Activated naive CD4-positive, alpha-beta T cell treated with anti-CD3 and anti-CD28 coated beads, Interleukin-2, amount 50 U/mL, for 24 hours (primary cell): ENCODE data around the gene NFIA.
"Not testable (repeated sequence)": the region's sequence is repeated elsewhere in the genome, so short reads cannot be mapped to it uniquely, and the experiment has no call there.

Experiments
- H3K27ac Mint-ChIP-seq: one replicate; pipeline ENCODE4 v1.8.0; 2021; ENCODE audit warnings: mild to moderate bottlenecking, mixed read lengths
- H3K27me3 Mint-ChIP-seq: one replicate; pipeline ENCODE4 v1.8.0; 2021; ENCODE audit warnings: mixed read lengths
- H3K36me3 Mint-ChIP-seq: one replicate; pipeline ENCODE4 v1.8.0; 2021; ENCODE audit warnings: mixed read lengths
- H3K4me1 Mint-ChIP-seq: one replicate; pipeline ENCODE4 v1.8.0; 2021; ENCODE audit warnings: mixed read lengths
- H3K4me3 Mint-ChIP-seq: one replicate; pipeline ENCODE4 v1.8.0; 2021; ENCODE audit warnings: mild to moderate bottlenecking, mixed read lengths
- H3K9me3 Mint-ChIP-seq: one replicate; pipeline ENCODE4 v1.8.0; 2021; ENCODE audit warnings: mixed read lengths

Gene NFIA

DNA sequence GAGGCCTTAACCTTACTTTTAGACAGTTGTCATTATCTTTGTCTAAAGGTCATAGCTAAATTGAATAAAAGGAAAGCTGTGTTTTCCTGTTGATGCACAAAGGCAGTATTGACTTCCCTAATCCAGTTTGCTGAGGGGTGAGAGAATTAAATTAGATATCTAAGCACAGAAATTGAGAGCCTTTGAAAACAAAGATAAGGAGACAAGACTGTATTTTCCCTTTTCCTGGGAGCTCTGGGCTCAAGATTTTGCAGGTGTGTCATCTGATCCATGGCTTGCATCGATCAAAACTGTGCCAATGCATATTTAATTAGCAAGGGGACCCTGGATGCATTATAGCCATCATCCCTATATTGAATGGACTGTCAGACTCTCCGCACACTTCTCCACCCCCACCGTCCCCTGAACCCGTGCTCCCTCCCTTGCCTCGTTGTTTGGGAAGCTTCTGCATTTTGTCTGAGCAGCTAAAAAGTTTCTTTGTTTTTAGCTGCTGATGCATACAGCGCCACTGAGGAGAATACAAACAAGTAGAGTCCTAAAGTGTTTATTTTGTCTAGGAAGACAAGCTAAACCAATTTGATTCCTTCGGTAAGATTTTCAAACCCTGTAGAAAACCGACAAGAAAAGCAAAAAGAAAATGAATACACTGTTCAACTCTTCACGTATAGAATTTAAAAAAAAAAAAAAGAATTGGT, 186.3 kb downstream of the NFIA start:
- Mint-ChIP-seq H3K36me3 (no peaks in the 10 kb centered on the region), H3K4me3 (no peak overlapping the region), H3K27me3 (no peaks in the 10 kb centered on the region), H3K27ac (no peak overlapping the region), H3K4me1 (no peaks in the 10 kb centered on the region), H3K9me3 (no peaks in the 10 kb centered on the region)

DNA sequence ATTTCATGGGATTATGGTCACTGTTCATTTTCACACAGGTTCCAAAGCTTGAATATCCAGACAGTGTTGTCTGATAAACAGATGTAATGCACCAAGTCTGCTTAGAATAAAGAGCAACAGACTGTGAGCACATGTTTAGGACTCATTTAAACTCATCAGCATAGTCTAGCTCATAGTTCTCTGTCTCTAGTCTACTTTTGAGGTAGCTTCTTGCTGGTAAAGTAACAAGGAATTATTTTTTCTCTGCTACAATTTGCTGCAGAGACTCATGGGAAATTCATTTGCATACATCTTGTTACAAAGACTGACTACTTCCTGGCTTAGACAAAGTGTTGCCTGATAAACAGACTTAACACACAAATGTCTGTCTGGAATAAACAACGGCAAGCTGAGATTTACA, 187.2 kb downstream of the NFIA start:
- H3K27me3 Mint-ChIP-seq: no peaks in the 10 kb centered on the region
- no peaks in the 10 kb centered on the region for H3K36me3 Mint-ChIP-seq
- no peaks in the 10 kb centered on the region for H3K9me3 Mint-ChIP-seq
- no peak overlapping the region for H3K27ac Mint-ChIP-seq
- H3K4me3 Mint-ChIP-seq: no peak overlapping the region
- H3K4me1 Mint-ChIP-seq: no peaks in the 10 kb centered on the region

DNA sequence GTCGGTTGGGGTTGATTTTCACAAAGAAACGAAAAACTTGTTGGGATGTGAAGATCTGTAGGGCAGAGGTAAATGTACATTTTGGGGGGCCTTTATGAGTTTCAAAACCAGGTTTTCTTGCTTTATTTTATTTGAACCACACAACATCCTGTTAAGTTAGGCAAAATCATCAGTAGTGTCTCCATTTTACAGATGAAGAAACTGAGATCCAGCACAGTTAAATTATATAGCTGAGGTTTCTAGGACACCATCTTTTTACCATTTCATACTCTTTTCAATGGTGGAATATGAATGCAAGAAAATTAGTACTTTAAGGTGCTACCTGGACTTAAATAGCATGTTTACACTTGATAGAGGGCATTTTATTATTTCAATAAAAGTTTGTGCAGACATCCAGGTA, 187.7 kb downstream of the NFIA start:
- Mint-ChIP-seq H3K4me1 (no peaks in the 10 kb centered on the region), H3K36me3 (no peaks in the 10 kb centered on the region), H3K4me3 (no peak overlapping the region), H3K27ac (no peak overlapping the region), H3K27me3 (no peaks in the 10 kb centered on the region), H3K9me3 (no peaks in the 10 kb centered on the region)

DNA sequence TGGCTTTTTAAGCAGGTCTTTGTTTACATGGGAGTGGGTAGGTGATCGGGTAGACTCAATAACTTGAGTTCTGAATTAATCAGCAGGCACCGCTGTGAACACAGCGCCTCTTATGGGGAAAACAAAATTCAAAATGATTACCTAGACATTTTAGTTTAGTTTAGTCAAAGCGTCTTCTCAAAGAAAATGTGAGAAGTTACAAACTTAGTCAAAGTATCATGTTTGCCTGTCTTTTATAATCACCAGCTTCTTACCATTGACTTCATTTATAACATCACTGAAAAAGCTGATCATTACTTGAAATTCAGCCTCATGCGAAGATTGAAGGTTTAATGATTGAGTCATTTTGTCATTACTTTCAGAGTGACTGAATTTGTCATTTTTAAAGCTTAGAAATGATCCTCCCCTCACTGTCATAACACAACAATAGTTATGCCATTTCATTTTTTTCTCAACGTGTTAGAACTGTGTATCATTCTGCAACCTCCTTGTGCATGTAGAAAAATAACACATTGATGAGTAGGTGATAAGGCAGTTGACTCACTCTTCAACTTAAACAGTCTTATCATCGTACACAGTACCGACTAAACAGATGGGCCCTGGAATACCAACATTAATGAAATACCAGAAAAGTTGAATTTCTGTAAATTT, 188.5 kb downstream of the NFIA start:
- no peaks in the 10 kb centered on the region for H3K9me3 Mint-ChIP-seq
- no peak overlapping the region for H3K4me3 Mint-ChIP-seq
- no peaks in the 10 kb centered on the region for H3K4me1 Mint-ChIP-seq
- no peaks in the 10 kb centered on the region for H3K27me3 Mint-ChIP-seq
- no peak overlapping the region for H3K27ac Mint-ChIP-seq
- H3K36me3 Mint-ChIP-seq: no peaks in the 10 kb centered on the region

DNA sequence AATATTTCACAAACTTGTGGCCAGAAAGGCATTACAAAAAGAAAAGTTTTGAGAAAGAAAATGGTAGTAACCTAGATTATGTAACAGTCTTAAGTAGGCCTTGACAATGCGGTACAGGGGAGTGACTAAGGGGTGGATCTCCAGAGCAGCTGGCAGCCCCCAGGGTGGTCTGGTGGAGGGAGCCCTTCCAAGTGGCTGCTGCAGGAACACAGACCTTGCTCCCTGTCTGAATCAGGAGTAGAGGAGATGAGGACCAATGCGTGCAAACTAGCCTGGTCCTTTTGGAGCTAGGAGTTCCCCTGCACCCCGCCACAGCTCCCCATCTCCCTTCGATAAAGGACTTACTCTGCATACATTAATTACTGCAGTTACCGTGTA, 189.0 kb downstream of the NFIA start:
- Mint-ChIP-seq H3K4me1 (no peaks in the 10 kb centered on the region), H3K36me3 (no peaks in the 10 kb centered on the region), H3K4me3 (no peak overlapping the region), H3K9me3 (no peaks in the 10 kb centered on the region), H3K27me3 (no peaks in the 10 kb centered on the region), H3K27ac (no peak overlapping the region)

DNA sequence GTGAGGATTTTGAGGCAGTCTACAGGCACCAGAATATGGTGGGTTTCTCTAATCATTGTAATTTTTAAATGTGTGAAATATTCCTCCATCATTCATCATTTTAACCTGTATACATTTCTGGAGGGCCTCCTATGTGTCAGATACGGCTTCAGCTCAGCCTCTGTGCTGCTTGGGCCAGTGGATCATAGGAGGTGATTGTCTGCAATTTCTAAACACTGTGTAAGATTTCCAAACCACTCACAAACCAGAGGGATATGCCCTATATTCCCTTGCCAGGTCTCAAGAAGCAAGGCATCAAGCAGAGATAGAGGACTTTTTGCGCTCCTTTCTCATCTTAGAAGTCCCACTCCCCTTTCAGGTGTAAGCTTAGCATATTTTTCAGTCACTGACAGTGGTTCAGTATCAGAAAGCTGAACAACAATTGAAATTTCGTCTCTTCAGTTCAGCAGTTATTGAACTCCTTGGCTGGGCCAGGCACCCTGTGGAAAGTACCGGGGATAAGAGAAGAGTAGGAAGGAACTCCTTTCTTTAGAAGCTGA, 190.9 kb downstream of the NFIA start:
- no peaks in the 10 kb centered on the region for H3K27me3 Mint-ChIP-seq
- no peaks in the 10 kb centered on the region for H3K36me3 Mint-ChIP-seq
- H3K27ac Mint-ChIP-seq: no peak overlapping the region
- no peaks in the 10 kb centered on the region for H3K4me1 Mint-ChIP-seq
- no peak overlapping the region for H3K4me3 Mint-ChIP-seq
- H3K9me3 Mint-ChIP-seq: no peaks in the 10 kb centered on the region

DNA sequence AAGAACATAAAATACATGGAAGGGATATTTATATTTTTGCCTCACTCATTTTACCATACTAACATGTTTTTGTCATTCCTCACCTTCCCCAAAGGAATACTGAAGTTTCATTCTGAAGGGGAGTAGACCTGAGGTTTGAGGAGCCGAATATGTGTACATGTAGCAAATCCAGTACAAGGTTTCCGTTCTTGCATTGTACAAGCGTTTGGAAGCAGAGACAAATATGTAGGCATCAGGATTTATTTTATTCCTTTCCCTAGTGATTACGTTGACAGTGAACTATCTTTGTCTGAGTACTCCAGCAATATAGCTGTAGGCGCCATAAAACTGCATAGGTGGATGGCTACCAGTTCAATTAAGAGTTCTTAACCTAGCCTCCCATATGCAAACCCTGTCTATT, 191.5 kb downstream of the NFIA start:
- no peaks in the 10 kb centered on the region for H3K36me3 Mint-ChIP-seq
- no peak overlapping the region for H3K4me3 Mint-ChIP-seq
- H3K4me1 Mint-ChIP-seq: no peaks in the 10 kb centered on the region
- no peak overlapping the region for H3K27ac Mint-ChIP-seq
- no peaks in the 10 kb centered on the region for H3K9me3 Mint-ChIP-seq
- no peaks in the 10 kb centered on the region for H3K27me3 Mint-ChIP-seq

DNA sequence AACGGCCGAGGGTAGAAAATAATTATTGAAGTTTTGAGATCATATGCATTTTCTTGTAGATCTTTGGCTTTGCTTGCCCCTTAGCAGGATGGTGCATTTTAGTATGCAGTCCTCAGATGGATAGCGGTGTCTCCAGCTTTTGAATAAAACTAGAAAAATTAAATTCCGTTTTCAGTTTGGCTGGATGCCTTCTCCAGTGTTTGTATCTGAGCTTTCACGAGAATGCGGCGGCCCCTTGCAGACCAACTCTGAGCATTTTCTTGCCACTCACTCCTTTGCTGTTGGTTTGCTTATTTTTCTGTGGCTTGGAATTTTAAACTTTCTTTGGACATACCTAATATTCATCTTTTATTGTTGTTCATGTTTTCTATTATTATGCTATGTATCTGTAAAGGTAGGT, 192.6 kb downstream of the NFIA start:
- Mint-ChIP-seq H3K4me3 (no peak overlapping the region), H3K9me3 (no peaks in the 10 kb centered on the region), H3K27me3 (no peaks in the 10 kb centered on the region), H3K36me3 (no peaks in the 10 kb centered on the region), H3K4me1 (no peaks in the 10 kb centered on the region), H3K27ac (no peak overlapping the region)

DNA sequence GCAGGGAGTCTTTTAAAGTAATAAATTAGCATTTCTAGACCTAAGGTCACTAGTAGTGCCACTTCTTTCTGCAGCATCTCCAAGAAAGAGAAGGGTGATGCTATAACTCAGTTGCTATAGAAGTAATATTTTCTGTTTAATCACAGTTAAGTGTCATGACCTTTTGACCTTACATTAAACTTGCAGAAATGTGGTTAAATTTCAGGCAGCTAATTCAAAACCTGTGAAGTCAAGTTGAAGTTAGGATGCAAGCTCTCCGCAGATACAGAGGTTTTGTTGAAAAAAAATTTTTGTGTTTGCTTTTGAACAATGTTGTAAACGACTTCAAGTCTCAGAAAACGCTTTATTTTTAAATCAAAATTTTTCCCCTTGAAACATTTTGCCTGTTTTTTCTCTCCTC, 193.9 kb downstream of the NFIA start:
- H3K36me3 Mint-ChIP-seq: no peaks in the 10 kb centered on the region
- H3K9me3 Mint-ChIP-seq: no peaks in the 10 kb centered on the region
- no peaks in the 10 kb centered on the region for H3K27me3 Mint-ChIP-seq
- H3K27ac Mint-ChIP-seq: no peak overlapping the region
- H3K4me3 Mint-ChIP-seq: no peak overlapping the region
- H3K4me1 Mint-ChIP-seq: no peaks in the 10 kb centered on the region

DNA sequence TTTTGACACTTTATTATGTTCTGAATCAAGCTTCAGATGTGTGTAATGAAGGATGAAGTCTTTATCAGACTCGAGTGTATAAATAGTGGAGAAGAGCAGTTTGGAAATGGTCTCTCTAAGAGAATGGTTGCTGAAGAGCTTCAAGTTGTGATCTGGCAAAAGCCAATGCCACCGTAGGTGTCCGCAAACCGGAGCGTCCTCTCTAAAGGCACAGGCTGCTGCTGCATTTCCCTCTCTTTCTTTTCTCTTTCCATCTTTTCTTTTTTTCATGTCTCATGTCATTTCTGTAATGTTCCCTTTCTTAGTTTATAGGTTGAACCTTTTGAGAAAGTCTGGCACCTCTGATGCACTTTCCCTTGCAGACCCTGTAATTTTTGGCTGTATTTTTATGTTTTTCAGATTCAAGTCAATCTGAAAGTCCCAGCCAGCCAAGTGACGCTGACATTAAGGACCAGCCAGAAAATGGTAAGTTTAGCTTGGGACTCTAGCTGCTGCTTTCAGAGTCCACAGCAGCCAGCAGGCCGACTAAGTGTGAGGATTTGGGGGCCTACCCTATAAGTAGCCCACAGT, 194.8 kb downstream of the NFIA start:
- Mint-ChIP-seq H3K27ac (no peak overlapping the region), H3K27me3 (no peaks in the 10 kb centered on the region), H3K4me3 (no peak overlapping the region), H3K4me1 (no peaks in the 10 kb centered on the region), H3K36me3 (no peaks in the 10 kb centered on the region), H3K9me3 (no peaks in the 10 kb centered on the region)

DNA sequence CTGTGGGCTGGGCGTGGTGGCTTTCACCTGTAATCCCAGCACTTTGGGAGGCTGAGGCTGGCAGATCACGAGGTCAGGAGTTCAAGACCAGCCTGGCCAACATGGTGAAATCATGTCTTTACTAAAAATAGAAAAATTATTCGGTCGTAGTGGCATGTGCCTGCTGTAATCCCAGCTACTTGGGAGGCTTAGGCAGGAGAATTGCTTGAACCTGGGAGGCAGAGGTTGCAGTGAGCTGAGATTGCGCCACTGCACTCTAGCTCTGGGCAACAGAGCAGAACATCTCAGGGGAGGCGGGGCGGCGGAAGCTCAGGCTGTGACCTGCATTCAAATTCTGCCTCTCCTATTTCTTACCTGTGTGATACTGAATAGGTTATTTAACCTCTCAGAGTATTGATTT, 196.1 kb downstream of the NFIA start:
- not testable (repeated sequence) for H3K27ac Mint-ChIP-seq, H3K4me3 Mint-ChIP-seq, H3K9me3 Mint-ChIP-seq, H3K27me3 Mint-ChIP-seq, H3K4me1 Mint-ChIP-seq, H3K36me3 Mint-ChIP-seq

DNA sequence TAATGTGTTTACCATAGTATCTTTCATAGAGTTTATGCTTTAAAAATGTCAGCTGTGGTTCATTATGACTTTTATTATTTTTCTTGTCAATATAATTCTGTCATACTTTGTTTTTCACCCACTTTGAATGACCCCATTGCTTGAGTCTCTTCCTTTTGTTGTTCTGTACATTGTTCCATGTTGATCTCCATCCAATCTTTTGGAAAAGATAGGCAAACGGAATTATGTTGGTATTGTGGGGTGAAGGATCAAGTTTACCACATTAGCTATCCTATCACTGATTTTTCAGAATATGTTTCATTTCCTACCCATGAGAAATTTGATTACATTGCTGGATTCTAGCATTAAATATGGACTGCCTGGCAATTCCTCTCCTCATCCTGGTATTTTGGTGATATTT, 196.6 kb downstream of the NFIA start:
- Mint-ChIP-seq H3K4me1 (no peaks in the 10 kb centered on the region), H3K4me3 (no peak overlapping the region), H3K9me3 (no peaks in the 10 kb centered on the region), H3K27ac (no peak overlapping the region), H3K36me3 (no peaks in the 10 kb centered on the region), H3K27me3 (no peaks in the 10 kb centered on the region)

DNA sequence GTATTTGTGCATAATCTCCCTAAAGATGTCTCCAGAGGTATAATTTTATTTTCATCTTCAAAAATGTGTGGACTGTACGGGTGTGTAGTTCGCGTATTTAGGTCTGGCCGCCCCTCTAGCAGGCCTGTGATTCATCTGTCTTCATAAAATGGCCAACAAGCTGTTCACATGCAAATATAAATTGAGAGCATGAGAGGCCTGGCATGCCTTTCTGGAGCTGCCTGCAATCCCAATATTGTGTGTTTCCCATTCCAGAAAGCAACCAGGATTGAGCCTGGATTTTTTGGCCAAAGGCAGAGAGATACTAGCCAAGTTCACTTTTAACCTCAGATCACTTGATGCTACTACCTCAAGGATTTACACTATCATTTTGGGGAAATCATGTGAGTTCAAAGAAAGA, 197.2 kb downstream of the NFIA start:
- Mint-ChIP-seq H3K27ac (no peak overlapping the region), H3K4me3 (no peak overlapping the region), H3K36me3 (no peaks in the 10 kb centered on the region), H3K27me3 (no peaks in the 10 kb centered on the region), H3K4me1 (no peaks in the 10 kb centered on the region), H3K9me3 (no peaks in the 10 kb centered on the region)

DNA sequence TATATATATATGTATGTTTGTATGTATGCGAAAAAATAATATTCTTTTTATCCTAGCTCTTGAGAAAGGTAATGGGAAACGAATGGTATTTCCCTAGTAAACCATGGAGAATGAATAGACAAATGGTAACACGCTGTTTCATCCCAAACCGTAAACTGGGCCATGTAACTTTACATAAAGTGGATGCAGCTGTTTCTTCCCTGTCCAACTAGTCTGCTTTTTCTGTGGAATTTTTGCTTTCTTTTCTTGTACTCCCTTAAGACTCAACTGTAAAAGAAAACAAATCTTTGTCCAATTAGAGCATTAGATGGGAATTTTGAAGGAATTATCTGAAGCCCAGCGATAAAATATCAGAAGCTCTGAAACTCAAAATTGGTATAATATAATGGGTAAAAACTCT, 198.1 kb downstream of the NFIA start:
- Mint-ChIP-seq H3K27ac (no peak overlapping the region), H3K4me1 (no peaks in the 10 kb centered on the region), H3K9me3 (no peaks in the 10 kb centered on the region), H3K36me3 (no peaks in the 10 kb centered on the region), H3K27me3 (no peaks in the 10 kb centered on the region), H3K4me3 (no peak overlapping the region)

DNA sequence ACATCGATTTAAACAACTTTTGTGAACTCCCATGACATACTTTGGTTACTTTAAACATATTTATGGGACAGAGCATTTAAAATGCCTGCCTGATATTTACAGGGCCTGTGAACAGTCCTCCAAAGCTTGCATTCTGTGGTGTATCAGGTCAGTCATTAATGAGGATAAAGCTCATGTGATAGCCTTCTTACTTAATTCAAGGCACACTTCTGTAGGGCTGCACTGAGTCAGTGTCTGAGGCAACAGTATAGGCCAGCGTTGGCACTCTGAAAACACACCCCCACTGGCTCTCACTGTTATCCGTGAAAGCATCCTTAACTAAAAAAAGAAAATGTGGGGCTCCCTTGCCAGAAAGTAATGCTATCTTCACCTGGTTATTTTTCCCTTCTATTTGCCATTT, 200.0 kb downstream of the NFIA start:
- no peaks in the 10 kb centered on the region for H3K9me3 Mint-ChIP-seq
- no peak overlapping the region for H3K4me3 Mint-ChIP-seq
- H3K36me3 Mint-ChIP-seq: no peaks in the 10 kb centered on the region
- no peaks in the 10 kb centered on the region for H3K27me3 Mint-ChIP-seq
- no peaks in the 10 kb centered on the region for H3K4me1 Mint-ChIP-seq
- no peak overlapping the region for H3K27ac Mint-ChIP-seq

DNA sequence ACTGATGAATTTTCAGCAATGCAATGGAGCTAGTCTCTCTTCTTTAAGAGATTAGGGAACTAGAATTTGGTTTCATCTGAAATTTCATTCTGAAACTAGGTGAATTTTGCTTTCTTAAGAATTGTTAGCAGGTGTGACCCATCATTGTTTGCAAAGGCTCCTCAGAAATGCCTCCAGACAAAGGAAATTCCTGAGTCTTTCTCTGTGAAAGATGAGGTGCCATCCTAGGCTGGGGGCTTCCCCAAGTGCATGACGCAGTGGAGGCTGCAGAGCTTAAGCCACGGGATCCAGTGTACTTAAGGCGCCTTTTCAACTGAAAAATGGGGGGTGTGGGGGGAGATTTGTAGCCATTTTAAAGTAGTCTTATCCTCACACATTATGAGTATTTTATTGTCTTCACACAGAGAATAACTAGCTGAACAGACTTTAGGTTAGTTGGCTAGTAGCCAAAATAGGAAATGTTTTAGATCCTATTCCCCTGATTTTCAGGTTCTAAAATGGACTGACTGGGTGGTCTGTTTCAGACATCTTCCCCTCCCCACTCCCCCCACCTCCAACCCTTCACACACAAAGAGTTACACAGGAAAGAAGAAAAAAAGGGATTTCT, 202.0 kb downstream of the NFIA start:
- Mint-ChIP-seq H3K9me3 (no peaks in the 10 kb centered on the region), H3K4me3 (no peak overlapping the region), H3K4me1 (no peaks in the 10 kb centered on the region), H3K36me3 (no peaks in the 10 kb centered on the region), H3K27me3 (no peaks in the 10 kb centered on the region), H3K27ac (no peak overlapping the region)
